Measurements from ENCODE around the gene TECR.

DNA sequence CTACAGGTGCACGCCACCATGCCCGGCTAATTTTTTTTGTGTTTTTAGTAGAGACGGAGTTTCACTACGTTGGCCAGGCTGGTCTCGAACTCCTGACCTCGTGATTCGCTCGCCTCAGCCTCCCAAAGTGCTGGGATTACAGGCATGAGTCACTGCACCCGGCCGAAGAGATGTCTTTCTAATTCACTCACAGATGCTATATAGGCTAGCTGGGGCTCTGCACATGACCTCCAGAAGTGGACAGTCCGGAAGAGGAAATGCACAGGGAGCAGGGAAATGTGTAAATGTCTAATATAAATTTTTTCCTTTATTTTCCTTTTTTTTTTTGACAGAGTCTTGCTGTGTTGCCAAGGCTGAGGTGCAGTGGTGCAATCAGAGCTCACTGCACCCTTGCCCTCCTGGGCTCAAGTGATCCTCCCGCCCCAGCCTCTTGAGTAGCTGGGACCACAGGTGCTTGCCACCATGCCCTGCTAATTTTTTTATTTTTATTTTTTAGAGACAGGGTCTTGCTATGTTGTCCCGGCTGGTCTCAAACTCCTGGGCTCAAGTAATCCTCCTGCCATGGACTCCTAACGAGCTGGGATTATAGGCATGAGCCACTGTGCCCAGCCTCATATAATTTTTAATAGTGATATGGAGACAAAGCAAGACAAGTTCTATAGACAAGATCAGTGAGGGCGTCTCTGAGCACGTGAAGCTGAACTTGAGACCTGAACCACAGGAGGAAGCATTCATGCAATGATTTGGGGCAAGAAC, 41.8 kb upstream of the TECR start:
- no peak for TF ChIP-seq EZH2 (IDR thresholded peaks at IDR 0.05; ENCODE audit: insufficient read depth, poor library complexity, severe bottlenecking)
- TF ChIP-seq EZH2phosphoT487 (IDR thresholded peaks at IDR 0.05; ENCODE audit: insufficient read depth, low read depth): no peak

Measured in GM23248 (cell line).